GM19351 (cell line): ENCODE results near the gene SORBS2.
A peak's percentile ranks its signal among the peaks of the same experiment; 100 is the strongest.

Experiments
- ATAC-seq: cut with Tn5 transposase; IDR thresholded peaks from one replicate; pipeline ENCODE4 v1.9.1; 2021; ENCODE audit warnings: mild to moderate bottlenecking, moderate library complexity; ENCODE audit not compliant: unreplicated experiment

SORBS2 gene

DNA sequence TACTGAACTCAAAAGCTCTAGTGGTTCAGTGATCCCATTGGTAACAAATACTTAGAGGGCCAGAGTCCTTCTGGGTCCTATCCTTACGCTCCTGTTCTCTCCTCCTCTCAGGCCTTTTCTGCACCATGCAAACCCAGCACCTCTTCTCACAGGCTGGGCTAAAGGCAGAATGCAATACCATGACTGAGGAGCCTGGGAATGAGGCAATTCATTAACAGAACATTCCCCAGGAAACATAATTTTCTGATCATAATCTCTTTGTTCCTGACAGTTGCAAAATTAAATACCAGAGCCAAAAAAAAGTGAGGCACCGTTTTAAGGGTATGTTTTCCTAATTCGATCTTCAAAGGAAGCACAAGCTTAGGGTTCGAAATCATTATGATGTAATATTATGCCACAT lies 9.0 kb downstream of the SORBS2 start:
- no peak for ATAC-seq

DNA sequence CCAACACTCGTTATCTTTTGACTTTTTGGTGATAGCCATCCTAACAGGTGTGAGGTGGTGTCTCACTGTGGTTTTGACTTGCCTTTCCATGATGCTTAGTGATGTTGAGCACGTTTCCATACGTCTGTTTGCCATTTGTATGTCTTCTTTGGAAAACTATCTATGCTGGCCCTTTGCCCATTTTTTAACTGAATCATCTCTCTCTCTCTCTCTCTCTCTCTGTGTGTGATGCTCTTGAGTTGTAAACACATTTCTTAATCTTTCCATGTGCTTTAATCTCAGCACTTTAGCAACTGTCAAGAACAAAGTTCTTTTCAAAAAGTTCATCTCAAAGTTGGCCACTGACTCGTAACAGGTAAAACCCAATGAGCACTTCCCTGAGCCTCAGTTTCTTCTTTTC lies 10.5 kb downstream of the SORBS2 start:
- no peak for ATAC-seq

DNA sequence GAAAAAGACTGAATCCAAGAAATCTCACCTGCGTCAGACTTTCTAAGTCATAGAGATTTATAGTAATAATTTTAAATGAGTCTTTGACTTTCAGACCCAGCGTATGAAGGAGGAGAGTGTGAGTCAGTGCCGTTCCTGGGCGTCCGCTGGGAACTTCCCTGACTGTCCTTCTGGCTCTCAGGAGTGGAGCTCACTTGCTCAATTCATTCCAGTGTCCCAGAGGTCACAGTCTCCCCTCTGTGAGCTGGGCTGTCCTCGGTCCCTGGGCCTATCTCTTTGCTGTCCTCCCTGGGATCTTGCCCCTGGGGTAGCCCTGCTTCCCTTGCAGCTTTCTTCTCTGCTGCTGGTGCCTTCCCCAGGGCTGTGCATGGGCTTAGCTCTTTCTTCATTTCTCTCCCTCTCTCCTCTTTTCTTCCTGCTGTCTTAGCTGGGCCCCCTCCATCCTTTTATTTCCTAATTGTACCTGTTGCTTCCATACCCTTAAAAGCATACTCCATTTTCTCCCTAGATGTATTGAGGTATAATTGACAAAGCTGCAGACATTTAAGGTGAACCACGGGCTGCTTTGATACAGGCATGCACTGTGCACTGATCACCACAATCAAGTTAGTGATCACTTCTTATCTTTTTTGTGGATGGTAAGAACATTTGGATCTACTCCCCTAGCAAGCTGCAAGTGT lies 11.6 kb downstream of the SORBS2 start:
- ATAC-seq = no peak

DNA sequence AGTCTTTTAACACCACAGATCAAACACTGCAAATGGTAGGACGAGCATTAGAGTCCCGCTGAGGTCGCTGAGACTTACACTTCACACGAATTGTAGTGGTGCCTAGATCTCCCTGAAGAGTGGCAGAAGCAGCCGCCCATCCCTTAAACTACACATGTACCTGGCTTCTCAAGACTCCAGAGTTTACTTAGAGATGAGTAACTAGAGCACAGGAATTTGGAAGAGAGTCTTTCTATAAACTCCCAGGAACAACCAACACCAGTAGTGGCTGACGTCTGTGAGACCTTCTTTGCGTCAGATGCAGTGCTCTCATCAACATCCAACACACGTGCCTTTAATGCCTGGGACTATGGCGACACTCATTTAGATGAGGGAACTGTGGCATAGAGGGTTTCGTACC lies 12.6 kb downstream of the SORBS2 start:
- ATAC-seq = no peak

DNA sequence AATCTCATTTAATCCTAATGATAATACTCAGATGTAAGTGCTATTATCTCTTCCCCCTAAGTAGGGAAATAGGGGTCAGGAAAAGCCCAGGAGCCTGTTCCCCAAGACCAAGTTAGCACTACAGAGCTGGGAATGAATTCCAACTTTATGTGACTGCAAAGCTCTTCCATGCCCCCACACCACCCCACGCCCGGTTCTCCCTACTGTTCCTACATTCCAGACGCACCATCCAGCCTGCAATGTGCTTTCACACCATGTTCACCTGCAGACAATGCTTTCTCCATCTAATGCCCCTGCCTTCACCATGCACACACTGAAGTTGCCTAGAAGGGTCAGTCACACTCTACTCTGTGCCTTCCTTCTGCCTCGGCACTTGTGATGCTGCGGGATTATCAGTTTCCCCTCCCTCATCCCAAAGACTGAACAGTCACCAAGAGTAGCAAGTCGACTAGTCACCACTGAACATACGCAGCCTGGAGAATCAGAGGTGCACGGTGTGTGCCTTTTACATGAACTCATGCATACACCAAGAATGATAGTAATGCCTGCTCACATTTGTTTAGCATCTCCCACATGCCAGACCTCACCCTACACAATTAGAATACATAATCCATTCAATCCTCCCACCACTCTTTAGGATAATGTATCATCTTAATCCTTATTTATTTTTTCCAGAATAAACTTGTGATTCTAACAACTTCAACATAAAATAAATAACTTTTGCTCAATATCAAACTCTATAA lies 14.2 kb downstream of the SORBS2 start:
- ATAC-seq = no peak

DNA sequence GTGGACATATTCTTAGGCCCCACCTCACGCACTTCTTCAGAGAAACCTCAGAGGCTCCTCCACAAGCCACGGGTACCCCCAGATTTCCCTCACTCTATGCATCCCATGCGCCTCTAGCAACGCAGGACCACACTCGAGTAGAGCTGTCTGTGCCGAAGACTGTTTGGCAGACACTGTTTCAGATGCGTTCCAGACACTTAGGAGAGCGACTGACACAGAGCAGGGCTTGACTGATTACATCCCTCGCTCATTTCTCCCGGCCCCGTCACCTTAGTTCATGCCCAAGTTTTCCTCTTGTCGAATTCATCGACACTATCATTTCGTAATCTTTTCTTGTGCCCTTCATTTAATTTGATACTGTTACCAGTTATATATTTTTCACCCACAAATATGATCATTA lies 15.0 kb downstream of the SORBS2 start:
- ATAC-seq = no peak

DNA sequence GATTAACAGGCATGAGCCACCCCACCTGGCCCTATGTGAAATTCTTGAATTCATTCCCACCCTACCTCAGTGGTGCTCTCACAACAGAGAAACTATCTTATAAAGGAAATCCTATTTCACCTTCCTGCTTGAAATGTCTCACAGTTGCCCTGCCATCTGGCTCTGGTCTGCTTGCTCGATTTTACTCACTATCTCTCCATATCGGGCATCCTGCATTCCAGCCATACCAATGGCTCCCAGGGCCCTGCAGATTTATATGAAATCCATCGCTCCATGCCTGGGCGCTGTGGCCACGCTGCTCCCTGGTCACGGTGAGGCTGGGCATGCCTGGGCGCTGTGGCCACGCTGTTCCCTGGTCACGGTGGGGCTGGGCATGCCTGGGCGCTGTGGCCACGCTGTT lies 15.8 kb downstream of the SORBS2 start:
- ATAC-seq = no peak

DNA sequence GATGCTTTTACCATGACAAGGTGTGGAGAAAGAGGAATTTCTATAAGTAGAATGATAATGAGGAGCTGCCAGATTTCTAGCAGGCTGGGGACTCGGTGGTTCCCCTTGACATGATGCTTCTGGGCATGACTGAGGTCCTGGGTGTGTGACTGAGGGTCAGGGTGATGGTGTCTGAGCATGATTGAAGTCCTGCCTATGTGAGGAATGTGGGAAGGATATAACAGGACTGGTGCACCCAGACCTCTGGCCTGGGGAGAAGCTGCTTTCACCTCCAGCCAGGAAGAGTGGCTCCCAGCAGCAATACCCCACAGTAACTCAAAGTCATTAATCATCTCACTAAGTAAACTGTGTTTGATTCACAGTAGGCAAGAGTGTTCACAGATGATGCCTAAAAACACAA lies 17.4 kb downstream of the SORBS2 start:
- no peak for ATAC-seq

DNA sequence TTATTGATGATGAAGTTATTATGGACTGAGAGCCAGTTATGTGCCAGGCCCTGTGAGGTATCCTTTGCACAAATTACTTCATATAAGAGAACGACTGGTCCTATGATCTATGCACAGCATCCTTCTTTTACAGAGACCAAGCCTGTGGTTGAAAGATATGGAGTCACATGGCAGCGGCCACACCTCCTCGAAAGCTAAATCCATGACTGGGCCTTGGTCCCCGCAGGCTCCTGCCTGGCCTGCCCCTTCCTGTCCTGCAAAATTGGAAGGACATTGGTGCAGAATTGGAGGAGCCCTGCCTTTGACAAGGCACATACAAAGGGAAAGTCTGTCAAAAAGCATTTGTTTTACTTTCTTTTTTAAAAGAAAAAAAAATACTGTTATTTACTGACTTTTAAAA lies 18.3 kb downstream of the SORBS2 start:
- no peak for ATAC-seq

DNA sequence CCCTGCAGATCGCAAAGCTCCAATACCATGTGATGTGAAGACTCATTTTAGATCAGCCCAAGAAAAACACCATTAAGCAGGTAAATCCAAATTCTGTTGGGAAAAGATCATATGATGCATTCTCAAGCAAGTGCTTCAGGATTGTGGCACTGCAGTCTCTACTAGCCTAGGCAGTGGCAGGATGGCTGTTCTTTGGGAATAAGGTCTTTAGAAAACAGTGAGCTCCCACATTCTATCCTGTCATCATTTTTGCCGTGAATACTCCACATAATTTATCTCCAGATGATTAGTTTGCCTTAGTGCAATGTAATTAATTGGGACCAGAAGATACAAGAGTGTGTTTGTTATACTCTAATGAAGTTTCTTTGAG lies 18.9 kb downstream of the SORBS2 start:
- no peak for ATAC-seq

DNA sequence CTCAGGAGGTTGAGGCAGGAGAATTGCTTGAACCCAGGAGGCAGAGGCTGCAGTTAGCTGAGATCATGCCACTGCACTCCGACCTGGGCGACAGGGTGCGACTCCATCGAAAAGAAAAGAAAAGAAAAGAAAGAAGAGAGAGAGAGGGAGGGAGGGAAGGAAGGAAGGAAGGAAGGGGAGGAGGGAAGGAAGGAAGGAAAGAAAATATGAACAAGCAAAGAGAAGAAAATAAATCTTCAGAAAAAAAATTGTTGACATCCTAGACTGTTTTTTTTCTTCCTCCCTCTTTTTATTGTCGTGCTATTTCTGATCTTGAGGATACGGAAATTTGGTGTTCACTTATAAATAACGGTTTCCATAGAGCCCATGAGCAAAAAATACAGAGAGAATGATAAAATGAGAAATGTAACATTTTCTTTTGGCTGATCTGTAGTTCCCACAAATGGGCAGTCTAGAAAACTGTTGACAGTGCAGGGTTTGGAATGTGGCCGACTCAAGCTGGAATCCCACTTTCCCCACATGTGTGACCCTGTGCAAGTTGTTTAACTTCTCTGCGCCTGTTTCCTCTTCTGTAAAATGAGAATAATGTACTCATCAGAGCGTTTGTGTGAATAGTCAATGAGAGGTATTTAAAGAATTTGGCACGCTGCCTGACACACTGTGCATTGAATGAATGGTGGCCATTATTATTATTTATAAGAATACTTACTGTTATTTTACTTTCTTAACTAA lies 19.4 kb downstream of the SORBS2 start:
- no peak for ATAC-seq

DNA sequence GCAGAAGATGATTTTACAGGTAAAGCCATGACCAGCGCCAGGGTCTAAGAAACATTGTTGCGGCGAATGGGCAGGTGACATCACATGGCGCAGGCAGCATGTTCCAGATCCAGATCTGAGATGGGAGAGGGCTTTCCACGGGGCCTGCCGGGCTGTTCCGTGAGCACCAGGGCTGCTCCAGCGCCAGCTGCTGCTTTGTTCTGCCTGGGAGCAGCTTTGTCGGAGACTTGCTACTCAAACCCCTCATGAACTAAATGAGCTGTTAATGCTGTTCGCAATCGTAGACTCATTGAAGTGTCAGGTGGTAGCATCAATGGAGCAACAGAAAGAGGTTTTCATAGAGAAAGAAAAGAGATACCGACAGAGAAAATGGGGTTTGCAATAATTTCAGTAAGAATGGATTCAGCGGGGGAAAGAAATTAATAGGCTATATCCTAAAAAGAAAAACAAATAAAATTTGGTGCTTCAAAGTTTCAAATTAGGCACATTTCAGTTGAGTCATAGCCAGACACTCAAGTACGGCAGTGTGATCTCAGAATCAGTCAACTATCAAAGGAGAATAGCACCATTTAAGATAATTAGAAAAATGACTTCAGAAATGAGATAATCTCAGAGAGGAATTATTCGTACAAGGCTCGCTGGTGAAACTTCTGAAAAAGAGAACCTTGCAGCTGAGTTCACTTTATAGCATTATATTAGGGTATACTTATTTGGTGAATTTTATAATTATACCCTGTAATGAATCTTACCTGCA lies 23.9 kb downstream of the SORBS2 start:
- ATAC-seq = peak; percentile 90

DNA sequence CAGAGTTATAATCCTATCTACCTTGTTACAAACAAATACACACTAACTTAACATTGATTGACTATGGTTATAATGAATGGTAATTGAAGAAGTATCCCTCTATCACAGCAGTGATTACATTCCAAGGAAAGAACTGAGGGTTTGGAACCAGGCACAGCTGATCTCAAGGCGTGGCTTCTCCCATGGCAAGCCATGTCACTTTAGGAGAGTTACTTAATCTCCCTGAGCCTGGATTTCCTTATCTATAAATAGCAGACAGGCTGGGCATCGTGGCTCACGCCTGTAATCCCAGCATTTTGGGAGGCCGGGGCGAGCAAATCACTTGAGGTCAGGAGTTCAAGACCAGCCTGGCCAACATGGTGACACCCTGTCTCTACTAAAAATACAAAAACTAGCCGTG lies 25.6 kb downstream of the SORBS2 start:
- ATAC-seq = no peak

DNA sequence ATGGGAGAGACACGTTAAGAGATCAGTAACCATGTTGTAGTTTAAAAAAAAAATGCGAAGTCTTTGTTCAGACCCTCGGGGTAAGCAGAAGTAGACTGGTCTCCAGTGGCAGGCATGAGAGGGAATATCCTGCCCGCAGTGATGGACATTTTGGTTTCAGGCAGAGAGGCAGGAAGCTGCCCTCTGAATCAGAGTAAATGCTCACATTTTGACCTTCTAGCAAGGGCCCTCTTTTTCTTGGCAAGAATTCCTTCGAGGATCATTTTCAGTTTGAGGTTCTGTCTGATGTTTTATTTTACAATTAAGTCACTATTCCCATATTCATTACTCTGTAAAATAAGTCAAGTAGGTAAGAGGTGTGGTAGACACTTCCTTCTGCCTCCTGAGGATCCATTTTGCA lies 28.4 kb downstream of the SORBS2 start:
- no peak for ATAC-seq

DNA sequence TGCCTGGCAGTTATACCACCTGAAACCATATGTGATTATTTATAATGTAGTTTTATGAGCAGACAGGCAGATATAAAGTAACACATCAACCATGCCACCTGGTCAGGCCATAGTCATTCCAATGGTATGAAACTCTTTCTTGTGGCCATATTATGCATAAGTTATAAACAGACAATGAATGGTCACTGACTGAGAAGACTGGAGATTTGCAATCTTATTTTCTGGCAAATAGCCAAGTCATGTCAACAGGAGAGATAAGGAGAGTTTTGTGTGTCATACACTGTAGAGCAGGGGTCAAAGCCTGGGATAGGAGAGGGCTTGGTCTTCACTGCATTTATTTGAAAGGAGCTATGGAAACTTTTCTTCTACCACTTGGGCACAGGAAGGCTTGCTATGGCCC lies 29.5 kb downstream of the SORBS2 start:
- ATAC-seq = no peak

DNA sequence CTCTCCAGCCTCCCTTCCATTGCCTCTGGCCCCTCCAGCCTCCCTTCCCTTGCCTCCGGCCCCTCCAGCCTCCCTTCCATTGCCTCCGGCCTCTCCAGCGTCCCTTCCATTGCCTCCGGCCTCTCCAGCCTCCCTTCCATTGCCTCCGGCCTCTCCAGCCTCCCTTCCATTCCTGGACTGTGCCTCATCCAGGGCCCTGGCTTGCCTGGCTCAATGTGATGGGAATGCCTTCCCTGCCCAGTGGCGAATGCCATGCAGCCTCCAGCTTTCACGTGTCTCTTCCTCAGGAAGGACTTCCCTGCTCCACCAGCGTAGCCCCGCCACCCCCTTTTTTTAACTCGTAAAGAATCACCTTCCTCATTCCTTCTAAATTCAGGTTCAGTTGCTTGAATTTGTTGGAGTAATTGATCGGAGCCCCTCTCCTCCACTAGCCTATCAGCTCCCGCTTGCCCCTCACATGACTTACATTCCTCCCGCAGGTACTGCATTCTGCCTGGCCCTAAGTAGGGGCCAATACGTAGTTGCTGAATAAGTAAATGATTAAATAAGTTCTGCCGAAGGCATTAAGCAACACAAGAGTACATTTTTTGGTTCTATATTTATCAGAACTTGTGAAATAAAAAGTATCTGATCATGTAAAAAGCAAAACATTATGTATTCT lies 30.3 kb downstream of the SORBS2 start:
- no peak for ATAC-seq

DNA sequence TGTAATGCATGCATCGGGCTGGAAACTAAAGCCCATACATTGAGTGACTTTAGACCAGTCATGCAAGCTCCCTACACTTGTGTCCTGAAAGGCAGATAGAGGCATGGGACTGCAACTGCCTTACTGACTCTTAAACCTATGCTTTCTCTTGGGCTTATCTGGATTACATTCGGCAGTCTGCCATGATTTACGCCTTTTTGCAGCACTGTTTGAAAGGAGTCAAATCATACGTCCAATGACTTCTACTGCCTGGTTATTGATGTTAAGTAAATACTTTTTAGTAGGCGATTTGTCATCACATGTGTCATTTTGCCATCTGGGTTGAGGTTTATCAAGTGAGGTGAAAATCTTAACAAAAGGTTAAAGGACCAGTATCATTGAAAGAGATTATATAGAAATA lies 31.5 kb downstream of the SORBS2 start:
- no peak for ATAC-seq

DNA sequence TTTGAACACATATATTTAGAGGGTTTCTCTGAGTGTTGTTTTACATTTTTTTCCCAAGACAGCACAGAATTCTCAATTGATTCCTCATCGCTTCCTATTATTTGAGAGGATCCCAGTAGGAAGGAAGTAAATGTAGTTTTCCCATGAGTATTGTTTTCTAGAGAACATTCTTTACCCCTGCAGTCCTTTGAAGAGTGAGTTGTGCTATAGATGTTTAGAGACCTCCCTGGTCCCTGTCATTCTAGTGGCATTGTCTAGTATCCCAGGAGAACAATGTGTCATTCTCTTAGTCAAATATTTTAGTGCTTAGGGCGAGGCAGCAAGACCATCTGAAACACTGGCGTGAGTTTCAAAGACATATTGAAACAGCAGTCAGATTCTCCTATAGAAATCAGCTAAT lies 32.5 kb downstream of the SORBS2 start:
- no peak for ATAC-seq

DNA sequence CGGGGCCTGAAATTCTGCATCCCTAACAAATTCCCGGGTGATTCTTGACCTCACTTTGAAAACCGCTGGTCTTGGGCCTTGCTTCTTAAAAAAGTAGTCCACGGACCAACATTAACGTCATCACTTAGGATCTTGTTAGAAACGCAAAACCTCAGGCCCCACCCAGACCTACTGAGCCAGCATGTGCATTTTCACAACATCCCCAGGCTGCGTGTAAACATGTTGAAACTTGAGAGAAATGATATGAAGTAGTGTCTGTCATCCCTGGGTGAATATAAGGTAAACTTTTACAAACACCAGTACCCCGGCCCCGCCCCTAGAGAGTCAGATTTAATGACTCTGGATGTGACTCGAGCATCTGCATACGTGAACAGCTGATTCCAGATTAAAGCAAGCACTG lies 33.7 kb downstream of the SORBS2 start:
- ATAC-seq = no peak

DNA sequence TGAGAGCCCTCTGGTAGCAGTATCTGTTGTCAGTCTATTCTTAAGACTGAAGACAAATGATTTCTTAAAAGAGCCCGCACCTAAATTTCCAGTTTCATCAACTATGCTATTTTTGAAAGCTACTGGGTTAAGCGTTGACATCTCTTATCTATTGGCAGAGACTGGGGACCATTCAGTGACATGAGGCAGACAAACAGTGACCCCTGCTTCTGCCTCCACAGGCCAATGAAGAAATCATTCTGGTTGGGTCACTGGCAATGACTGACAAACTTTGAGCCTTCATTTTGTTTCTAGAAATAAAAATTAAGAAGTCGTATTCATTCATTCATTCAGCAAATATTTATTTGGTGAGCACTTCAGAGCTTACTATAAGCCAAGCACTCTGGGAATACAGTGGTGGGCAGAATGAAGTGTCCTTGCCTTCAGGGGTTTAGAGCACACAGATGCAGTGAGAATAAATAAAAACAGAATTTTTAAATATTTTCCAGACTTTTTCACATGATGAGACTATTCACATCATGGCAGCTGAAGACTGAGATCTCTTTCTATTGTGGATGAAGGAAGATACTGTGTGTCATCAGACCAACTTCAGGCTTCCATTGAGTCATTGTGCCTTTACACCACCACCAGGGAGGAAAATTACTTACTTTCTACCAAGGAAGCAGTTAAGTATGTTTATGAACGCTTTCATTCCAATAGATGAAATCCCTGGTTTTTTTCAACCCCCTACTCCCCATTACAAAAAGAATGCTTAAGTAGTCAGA lies 36.0 kb downstream of the SORBS2 start:
- ATAC-seq = no peak
